T-helper 2 cell treated with Interferon-gamma antibody and Interleukin-4, amounts not matched to agents 5 μg/mL and 100 μg/mL, for 36 hours (primary cell): ENCODE measurements around the gene GMEB2.
"Not testable (repeated sequence)": the region's sequence is repeated elsewhere in the genome, so short reads cannot be mapped to it uniquely, and the experiment has no call there.

Experiments used
- DNase-seq: peaks from one replicate; pipeline ENCODE4 v3.0.0; 2021; ENCODE audit warnings: low spot score
- H3K27ac Mint-ChIP-seq: one replicate; pipeline ENCODE4 v1.8.0; 2021; ENCODE audit warnings: mild to moderate bottlenecking, mixed read lengths
- H3K27me3 Mint-ChIP-seq: one replicate; pipeline ENCODE4 v1.8.0; 2021; ENCODE audit warnings: low read depth, mixed read lengths
- H3K36me3 Mint-ChIP-seq: one replicate; pipeline ENCODE4 v1.8.0; 2021; ENCODE audit warnings: low read depth, mixed read lengths
- H3K4me1 Mint-ChIP-seq: one replicate; pipeline ENCODE4 v1.8.0; 2021; ENCODE audit warnings: low read depth, mixed read lengths
- H3K4me3 Mint-ChIP-seq: one replicate; pipeline ENCODE4 v1.8.0; 2022; ENCODE audit warnings: mild to moderate bottlenecking, moderate library complexity, mixed read lengths
- H3K9me3 Mint-ChIP-seq: one replicate; pipeline ENCODE4 v1.8.0; 2021; ENCODE audit warnings: mixed read lengths

GMEB2 gene

GRCh38 chr20:63639093-63639975, 12.4 kb upstream of the GMEB2 start:
- H3K27me3 Mint-ChIP-seq, result peaks cover 4% of the 10 kb centered on the region
- H3K27ac Mint-ChIP-seq, result peak overlapping the region; percentile 100
- DNase-seq, result peak; percentile 63
- peak overlapping the region; percentile 96 for H3K4me3 Mint-ChIP-seq
- peaks cover 11% of the 10 kb centered on the region for H3K36me3 Mint-ChIP-seq
- no peaks in the 10 kb centered on the region for H3K9me3 Mint-ChIP-seq
- peaks cover 36% of the 10 kb centered on the region for H3K4me1 Mint-ChIP-seq

- H3K36me3 Mint-ChIP-seq, result peaks cover 11% of the 10 kb centered on the region
- H3K27me3 Mint-ChIP-seq, result no peaks in the 10 kb centered on the region
- H3K4me1 Mint-ChIP-seq, result peaks cover 40% of the 10 kb centered on the region
- H3K4me3 Mint-ChIP-seq, result peak overlapping the region; percentile 43
- H3K9me3 Mint-ChIP-seq, result no peaks in the 10 kb centered on the region
- peak overlapping the region; percentile 97 for H3K27ac Mint-ChIP-seq
- DNase-seq, result no peak
These were observed 10.1 kb upstream of the GMEB2 start for GRCh38 chr20:63636752-63637628.

DNA sequence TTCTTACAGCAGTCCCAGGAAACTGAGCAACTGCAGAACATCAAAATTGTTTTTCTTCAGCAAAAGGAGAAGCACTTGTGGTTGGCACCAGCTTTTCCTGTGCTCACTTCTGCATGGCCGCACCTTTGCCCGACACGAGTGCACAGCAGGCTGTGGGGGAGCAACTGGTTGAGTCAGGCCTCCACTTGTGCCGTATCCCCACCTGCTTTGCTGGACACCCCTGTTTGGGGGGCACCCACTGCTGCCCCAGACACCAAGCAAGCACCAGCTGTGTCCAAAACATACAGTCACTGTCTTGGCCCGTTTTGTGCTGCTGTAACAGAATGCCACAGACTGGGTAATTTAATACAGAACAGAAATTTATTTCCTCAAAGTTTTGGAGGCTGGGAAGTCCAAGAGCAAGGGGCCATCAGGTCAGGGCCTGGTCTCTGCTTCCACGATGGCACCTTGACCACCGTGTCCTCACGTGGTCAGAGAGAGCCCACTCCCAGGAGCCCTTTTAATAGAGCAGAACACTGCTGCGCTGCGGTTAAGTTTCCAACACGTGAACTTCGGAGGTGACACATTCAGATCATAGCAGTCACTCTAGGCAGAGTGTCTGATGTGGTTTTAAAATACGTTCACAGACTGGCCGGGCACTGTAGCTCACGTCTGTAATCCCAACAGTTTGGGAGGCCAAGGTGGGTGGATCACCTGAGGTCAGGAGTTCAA, 8.7 kb upstream of the GMEB2 start:
- peak overlapping the region; percentile 78 for H3K4me3 Mint-ChIP-seq
- H3K27me3 Mint-ChIP-seq, result no peaks in the 10 kb centered on the region
- peaks cover 11% of the 10 kb centered on the region for H3K36me3 Mint-ChIP-seq
- DNase-seq, result peak; percentile 77
- H3K27ac Mint-ChIP-seq, result peak overlapping the region; percentile 97
- no peaks in the 10 kb centered on the region for H3K9me3 Mint-ChIP-seq
- H3K4me1 Mint-ChIP-seq, result peaks cover 40% of the 10 kb centered on the region

DNA sequence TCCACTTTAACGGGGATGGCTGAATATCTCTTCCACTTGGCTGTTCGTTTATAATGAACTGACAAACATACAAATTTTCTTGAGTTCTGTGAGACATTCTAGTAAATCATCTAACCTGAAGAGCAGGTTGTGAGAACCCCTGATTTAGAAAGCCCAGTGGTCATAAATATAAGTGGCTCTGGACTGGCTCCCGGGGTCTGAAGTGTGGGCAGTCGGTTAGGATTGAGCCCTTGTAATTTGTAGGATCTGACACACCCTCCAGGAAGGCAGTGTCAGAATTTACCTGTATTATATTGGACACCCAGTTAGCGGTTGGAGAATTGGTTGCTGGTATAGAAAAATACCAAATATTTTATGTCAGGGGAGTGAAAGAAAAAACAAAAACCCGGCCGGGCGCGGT, 6.8 kb upstream of the GMEB2 start:
- peak overlapping the region; percentile 76 for H3K27ac Mint-ChIP-seq
- H3K9me3 Mint-ChIP-seq, result no peaks in the 10 kb centered on the region
- peaks cover 8% of the 10 kb centered on the region for H3K36me3 Mint-ChIP-seq
- H3K4me3 Mint-ChIP-seq, result peak overlapping the region; percentile 49
- no peaks in the 10 kb centered on the region for H3K27me3 Mint-ChIP-seq
- peaks cover 34% of the 10 kb centered on the region for H3K4me1 Mint-ChIP-seq
- no peak for DNase-seq

DNA sequence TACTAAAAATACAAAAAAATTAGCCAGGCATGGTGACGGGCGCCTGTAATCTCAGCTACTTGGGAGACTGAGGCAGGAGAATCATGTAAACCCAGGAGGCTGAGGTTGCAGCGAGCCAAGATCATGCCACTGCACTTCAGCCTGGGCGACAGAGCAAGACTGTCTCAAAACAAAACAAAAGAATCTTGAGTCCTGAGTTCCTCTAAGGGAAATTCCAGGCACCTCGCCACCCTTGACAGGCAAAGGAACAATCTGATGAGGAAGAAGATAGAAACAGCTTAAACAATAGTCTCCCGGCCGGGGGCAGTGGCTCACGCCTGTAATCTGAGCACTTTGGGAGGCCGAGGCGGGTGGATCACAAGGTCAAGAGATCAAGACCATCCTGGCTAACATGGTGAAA, 4.5 kb upstream of the GMEB2 start:
- not testable (repeated sequence) for H3K4me3 Mint-ChIP-seq, H3K9me3 Mint-ChIP-seq, DNase-seq, H3K27ac Mint-ChIP-seq, H3K27me3 Mint-ChIP-seq
- Mint-ChIP-seq H3K4me1 (peaks cover 30% of the 10 kb centered on the region), H3K36me3 (peaks cover 12% of the 10 kb centered on the region)

- Mint-ChIP-seq H3K4me1 (peaks cover 29% of the 10 kb centered on the region), H3K36me3 (peaks cover 12% of the 10 kb centered on the region)
- DNase-seq, H3K27me3 Mint-ChIP-seq, H3K4me3 Mint-ChIP-seq, H3K27ac Mint-ChIP-seq, H3K9me3 Mint-ChIP-seq: not testable (repeated sequence)
These were observed 4.1 kb upstream of the GMEB2 start for GRCh38 chr20:63630956-63631355.

GRCh38 chr20:63628246-63628975, 1.5 kb upstream of the GMEB2 start:
- Mint-ChIP-seq H3K27me3 (no peaks in the 10 kb centered on the region), H3K4me3 (peak overlapping the region; percentile 98), H3K9me3 (no peaks in the 10 kb centered on the region), H3K36me3 (peaks cover 14% of the 10 kb centered on the region), H3K27ac (peak overlapping the region; percentile 97), H3K4me1 (peaks cover 16% of the 10 kb centered on the region)
- peak; percentile 69 for DNase-seq

GRCh38 chr20:63627751-63628245, 897 bp upstream of the GMEB2 start:
- H3K27me3 Mint-ChIP-seq, result no peaks in the 10 kb centered on the region
- no peaks in the 10 kb centered on the region for H3K9me3 Mint-ChIP-seq
- peak overlapping the region; percentile 97 for H3K27ac Mint-ChIP-seq
- DNase-seq, result no peak
- peak overlapping the region; percentile 98 for H3K4me3 Mint-ChIP-seq
- H3K4me1 Mint-ChIP-seq, result peaks cover 16% of the 10 kb centered on the region
- peaks cover 15% of the 10 kb centered on the region for H3K36me3 Mint-ChIP-seq

GRCh38 chr20:63627129-63627750, 339 bp upstream of the GMEB2 start:
- Mint-ChIP-seq H3K36me3 (peaks cover 18% of the 10 kb centered on the region), H3K27me3 (no peaks in the 10 kb centered on the region), H3K4me3 (peak overlapping the region; percentile 98), H3K4me1 (peaks cover 16% of the 10 kb centered on the region), H3K27ac (peak overlapping the region; percentile 97), H3K9me3 (no peaks in the 10 kb centered on the region)
- peak; percentile 95 for DNase-seq

DNA sequence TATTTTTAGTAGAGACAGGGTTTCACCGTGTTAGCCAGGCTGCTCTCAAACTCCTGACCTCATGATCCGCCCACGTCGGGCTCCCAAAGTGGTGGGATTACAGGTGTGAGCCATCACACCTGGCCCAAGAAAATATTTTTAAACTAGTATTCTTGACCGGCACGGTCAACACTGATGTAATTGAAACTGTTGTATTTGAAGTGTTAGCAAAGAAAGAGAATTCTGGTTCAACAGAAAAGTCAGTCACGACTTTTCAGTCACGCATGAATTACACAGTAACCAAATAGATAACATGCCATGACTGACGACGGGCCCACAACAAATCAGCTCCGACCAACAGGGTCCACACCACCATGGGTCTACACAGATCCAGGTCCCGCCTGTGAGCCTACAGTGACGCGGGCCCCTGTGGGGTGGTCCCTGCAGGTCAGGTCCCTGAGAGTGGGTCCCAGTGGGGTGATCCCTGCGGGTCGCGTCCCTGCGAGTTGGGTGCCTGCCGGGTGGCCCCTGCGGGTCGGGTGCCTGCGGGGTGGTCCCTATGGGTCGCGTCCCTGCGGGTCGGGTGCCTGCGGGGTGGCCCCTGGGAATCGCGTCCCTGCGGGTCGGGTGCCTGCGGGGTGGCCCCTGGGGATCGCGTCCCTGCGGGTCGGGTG, 1.0 kb downstream of the GMEB2 start:
- peak overlapping the region; percentile 89 for H3K4me3 Mint-ChIP-seq
- no peaks in the 10 kb centered on the region for H3K27me3 Mint-ChIP-seq
- no peaks in the 10 kb centered on the region for H3K9me3 Mint-ChIP-seq
- DNase-seq, result no peak
- peak overlapping the region; percentile 83 for H3K27ac Mint-ChIP-seq
- H3K36me3 Mint-ChIP-seq, result peaks cover 18% of the 10 kb centered on the region
- peaks cover 18% of the 10 kb centered on the region for H3K4me1 Mint-ChIP-seq

GRCh38 chr20:63624486-63624885, 2.4 kb downstream of the GMEB2 start:
- H3K36me3 Mint-ChIP-seq, result peaks cover 12% of the 10 kb centered on the region
- no peaks in the 10 kb centered on the region for H3K27me3 Mint-ChIP-seq
- H3K4me1 Mint-ChIP-seq, result peaks cover 18% of the 10 kb centered on the region
- no peak for DNase-seq
- no peaks in the 10 kb centered on the region for H3K9me3 Mint-ChIP-seq
- no peak overlapping the region for H3K27ac Mint-ChIP-seq
- no peak overlapping the region for H3K4me3 Mint-ChIP-seq

DNA sequence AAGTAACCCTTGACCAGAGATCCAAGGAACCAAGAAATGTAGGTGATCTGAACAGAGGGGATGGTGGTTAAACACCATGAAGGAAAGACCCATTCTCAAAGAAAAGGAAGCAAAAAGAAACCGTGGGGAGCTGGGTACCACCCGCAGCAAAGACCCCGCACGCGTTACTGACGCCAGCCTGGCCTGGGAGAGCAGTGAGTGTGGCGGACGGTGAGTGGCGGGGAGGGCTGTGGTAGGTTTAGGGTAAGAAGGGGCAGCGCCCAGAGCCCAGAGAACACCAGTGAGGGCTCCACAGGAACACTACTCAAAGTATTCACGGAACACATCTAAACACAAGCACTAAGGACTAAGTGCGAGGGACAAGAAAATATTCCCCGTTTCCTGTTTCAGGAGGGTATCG, 4.2 kb downstream of the GMEB2 start:
- no peak overlapping the region for H3K4me3 Mint-ChIP-seq
- no peak for DNase-seq
- no peaks in the 10 kb centered on the region for H3K9me3 Mint-ChIP-seq
- H3K36me3 Mint-ChIP-seq, result peaks cover 13% of the 10 kb centered on the region
- no peak overlapping the region for H3K27ac Mint-ChIP-seq
- no peaks in the 10 kb centered on the region for H3K27me3 Mint-ChIP-seq
- peaks cover 9% of the 10 kb centered on the region for H3K4me1 Mint-ChIP-seq
